ENCODE measurements around the gene TERT.
"Not testable (repeated sequence)": the region's sequence is repeated elsewhere in the genome, so short reads cannot be mapped to it uniquely, and the experiment has no call there.

TERT gene

DNA sequence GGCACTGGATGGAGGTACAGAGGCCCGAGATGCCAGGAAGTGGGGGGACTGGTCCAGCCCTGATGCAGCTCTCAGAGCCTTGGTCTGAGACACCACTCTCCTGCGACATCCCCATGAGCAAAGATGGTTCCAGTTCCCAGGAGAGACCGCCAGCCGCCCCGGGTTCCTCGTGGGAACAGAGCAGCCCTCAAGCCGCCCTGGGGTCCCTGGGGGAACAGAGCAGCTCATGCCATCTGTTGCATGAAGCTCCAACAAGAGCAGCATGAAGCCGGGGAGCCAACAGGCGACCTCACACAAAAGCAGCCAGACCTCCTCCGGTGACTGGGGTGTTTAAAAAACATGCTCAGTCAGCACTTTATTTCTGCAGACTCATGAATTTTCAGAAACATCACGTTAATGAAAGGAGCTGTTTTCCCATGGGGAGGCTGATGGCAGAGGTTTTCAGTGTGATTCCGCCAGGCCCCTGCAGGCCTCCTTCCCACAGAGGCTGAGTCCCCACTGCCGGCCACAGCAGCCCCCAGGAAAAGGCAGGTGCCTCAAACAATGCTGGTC lies 63.4 kb downstream of the TERT start:
- Histone ChIP-seq H3K9ac (ENCODE audit: low read depth, low read length) (no peak overlapping the region), H3K9me3 (ENCODE audit: control insufficient read depth, insufficient read depth, low read length) (no peaks in the 10 kb centered on the region), H3K36me3 (ENCODE audit: insufficient read depth, low read length) (no peaks in the 10 kb centered on the region), H3K4me1 (ENCODE audit: insufficient read depth, low read length) (no peaks in the 10 kb centered on the region)

DNA sequence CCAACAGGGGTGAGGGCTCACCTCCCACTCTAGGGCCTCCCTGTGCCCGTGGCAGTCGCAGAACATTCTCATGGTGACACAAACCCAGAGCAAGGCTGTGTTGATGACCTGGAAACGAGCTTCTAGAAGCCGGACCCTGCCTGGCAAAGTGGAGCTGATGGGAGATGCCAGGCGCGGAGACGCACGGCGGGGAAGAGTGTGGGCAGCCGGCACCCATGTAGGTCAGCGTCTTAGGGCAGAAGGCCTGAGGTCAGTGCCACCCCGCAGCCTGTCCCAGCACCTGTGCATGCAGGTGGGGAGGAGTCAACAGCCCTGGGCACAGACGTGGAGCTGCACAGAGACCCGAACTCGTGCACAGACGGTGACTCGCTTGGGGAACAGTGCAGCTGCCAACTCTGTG lies 64.3 kb downstream of the TERT start:
- 0 out of 2 replicates have a peak, but pooled peaks cover 3% of the 10 kb centered on the region for H3K4me1 ChIP-seq (ENCODE audit: insufficient read depth, low read length)
- no peaks in the 10 kb centered on the region for H3K9me3 ChIP-seq (ENCODE audit: control insufficient read depth, insufficient read depth, low read length)
- H3K9ac ChIP-seq (ENCODE audit: low read depth, low read length): no peak overlapping the region
- H3K36me3 ChIP-seq (ENCODE audit: insufficient read depth, low read length): no peaks in the 10 kb centered on the region

DNA sequence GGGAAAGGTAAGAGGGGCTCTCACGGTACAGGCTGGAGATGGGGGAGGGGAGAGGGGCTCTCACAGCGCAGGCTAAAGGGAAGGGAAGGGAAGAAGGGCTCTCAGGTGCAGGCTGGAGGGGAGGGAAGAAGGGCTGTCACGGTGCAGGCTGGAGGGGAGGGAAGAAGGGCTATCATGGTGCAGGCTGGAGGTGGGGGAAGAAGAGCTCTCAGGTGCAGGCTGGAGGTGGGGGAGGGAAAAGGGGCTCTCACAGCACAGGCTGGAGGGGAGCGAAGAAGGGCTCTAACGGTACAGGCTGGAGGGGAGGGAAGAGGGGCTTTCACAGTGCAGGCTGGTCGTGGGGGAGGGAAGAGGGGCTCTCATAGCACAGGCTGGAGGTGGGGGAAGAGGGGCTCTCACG lies 65.0 kb downstream of the TERT start:
- Histone ChIP-seq H3K9me3 (ENCODE audit: control insufficient read depth, insufficient read depth, low read length) (no peaks in the 10 kb centered on the region), H3K9ac (ENCODE audit: low read depth, low read length) (no peak overlapping the region), H3K36me3 (ENCODE audit: insufficient read depth, low read length) (no peaks in the 10 kb centered on the region), H3K4me1 (ENCODE audit: insufficient read depth, low read length) (0 out of 2 replicates have a peak, but pooled peaks cover 3% of the 10 kb centered on the region)

DNA sequence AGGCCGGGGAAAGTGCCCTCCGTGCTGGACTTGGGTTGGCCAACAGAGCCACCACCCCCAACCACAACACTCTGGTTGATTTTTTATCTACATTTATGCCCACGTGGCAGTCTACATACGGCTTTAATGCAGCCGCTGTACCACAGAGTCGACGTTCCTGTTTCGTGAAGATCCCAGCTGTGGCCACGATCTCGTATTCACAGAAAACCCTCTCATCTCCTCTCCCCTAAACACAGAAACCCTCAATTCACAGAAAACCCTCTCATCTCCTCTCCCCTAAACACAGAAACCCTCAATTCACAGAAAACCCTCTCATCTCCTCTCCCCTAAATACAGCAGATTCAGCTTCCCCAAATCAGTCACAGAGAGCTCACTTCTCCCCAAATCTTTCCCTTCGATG lies 65.8 kb downstream of the TERT start:
- H3K9me3 ChIP-seq (ENCODE audit: control insufficient read depth, insufficient read depth, low read length); H3K9ac ChIP-seq (ENCODE audit: low read depth, low read length): not testable (repeated sequence)

GRCh38 chr5:1228120-1228519 lies 66.7 kb downstream of the TERT start:
- Histone ChIP-seq H3K9me3 (ENCODE audit: control insufficient read depth, insufficient read depth, low read length) (no peaks in the 10 kb centered on the region), H3K36me3 (ENCODE audit: insufficient read depth, low read length) (no peaks in the 10 kb centered on the region), H3K4me1 (ENCODE audit: insufficient read depth, low read length) (0 out of 2 replicates have a peak, but pooled peaks cover 3% of the 10 kb centered on the region), H3K9ac (ENCODE audit: low read depth, low read length) (no peak overlapping the region)

More for the DNA sequence above, 65.8 kb downstream of the TERT start:
- H3K36me3 ChIP-seq (ENCODE audit: insufficient read depth, low read length); H3K4me1 ChIP-seq (ENCODE audit: insufficient read depth, low read length): not testable (repeated sequence)

DNA sequence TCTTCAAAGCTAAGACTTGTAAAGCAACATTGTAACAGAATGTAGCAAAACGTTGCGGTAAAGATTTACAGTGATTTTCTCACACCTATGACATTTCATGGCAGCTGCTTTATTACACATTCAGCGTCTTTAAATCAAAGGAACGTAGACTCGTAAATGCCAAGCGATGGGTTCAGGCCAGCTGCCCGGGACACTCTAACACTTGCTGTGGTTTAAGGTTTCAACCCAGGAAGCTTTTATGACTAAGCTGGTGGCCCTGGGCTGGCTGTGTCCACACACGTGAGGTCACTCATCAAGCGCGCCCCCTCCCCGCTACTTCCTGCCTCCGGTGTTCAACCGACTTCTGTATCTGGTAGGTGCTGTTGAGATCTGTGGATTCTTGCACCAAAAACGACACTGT lies 67.2 kb downstream of the TERT start:
- no peak overlapping the region for H3K9ac ChIP-seq (ENCODE audit: low read depth, low read length)
- H3K36me3 ChIP-seq (ENCODE audit: insufficient read depth, low read length): no peaks in the 10 kb centered on the region
- H3K9me3 ChIP-seq (ENCODE audit: control insufficient read depth, insufficient read depth, low read length): no peaks in the 10 kb centered on the region
- H3K4me1 ChIP-seq (ENCODE audit: insufficient read depth, low read length): 0 out of 2 replicates have a peak, but pooled peaks cover 3% of the 10 kb centered on the region

DNA sequence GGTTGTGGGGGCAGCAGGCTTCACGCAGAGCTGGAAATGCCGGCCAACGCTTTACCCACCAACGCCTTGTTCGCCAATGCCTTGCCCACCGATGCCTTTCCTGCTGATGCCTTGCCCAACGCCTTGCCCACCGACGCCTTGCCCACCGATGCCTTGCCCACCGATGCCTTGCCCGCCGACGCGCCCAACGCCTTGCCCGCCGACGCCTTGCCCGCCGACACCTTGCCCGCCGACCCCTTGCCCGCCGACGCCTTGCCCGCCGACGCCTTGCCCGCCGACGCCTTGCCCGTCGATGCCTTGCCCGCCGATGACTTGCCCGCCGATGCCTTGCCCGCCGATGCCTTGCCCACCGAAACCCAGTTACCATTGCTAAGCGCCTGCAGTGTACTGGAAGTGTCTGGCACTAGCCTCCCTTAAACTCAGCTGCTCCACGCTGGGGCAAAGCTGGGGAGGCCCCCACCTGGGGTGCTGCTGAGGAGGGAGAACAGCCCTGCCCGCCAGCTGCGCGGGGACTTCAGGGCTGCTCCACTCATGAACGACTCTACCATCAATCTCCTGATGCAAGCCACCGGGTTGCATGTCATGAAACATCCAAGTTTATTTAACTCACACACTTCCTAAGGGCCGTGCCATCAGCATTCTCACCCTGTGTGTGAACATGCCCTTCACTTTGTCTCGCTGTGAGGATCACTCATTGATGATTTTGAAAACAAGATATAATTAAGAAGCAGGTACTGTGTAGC lies 67.9 kb downstream of the TERT start:
- H3K4me1 ChIP-seq (ENCODE audit: insufficient read depth, low read length): 0 out of 2 replicates have a peak, but pooled peaks cover 3% of the 10 kb centered on the region
- no peak overlapping the region for H3K9ac ChIP-seq (ENCODE audit: low read depth, low read length)
- no peaks in the 10 kb centered on the region for H3K36me3 ChIP-seq (ENCODE audit: insufficient read depth, low read length)
- no peaks in the 10 kb centered on the region for H3K9me3 ChIP-seq (ENCODE audit: control insufficient read depth, insufficient read depth, low read length)

DNA sequence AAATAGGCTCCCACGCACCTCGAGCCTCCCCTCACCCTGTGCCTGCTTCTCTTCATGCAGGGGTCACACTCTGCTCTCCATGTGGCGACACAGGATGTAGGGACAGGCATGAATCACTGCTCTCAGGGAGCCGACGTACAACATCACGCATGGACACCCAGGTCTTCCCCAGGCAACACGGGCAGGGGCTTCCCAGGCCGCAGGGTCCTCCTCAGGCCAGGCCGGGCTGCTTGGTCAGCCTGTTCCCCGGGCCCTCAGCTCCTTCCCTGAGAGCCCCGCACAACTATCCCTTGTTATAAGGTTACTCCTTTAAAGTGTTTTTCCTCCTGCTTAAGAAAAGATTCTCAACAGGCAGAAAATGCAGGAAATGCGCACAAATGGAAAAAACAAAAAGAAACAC lies 68.6 kb downstream of the TERT start:
- Histone ChIP-seq H3K36me3 (ENCODE audit: insufficient read depth, low read length) (no peaks in the 10 kb centered on the region), H3K9me3 (ENCODE audit: control insufficient read depth, insufficient read depth, low read length) (no peaks in the 10 kb centered on the region), H3K9ac (ENCODE audit: low read depth, low read length) (no peak overlapping the region), H3K4me1 (ENCODE audit: insufficient read depth, low read length) (0 out of 2 replicates have a peak, but pooled peaks cover 3% of the 10 kb centered on the region)

GRCh38 chr5:1225081-1225480 lies 69.8 kb downstream of the TERT start, which contains the start of gene SLC6A18:
TSS of gene SLC6A18 (plus strand) at chr5:1225381. CDS start at chr5:1225478, 97 bp downstream.
- no peaks in the 10 kb centered on the region for H3K9me3 ChIP-seq (ENCODE audit: control insufficient read depth, insufficient read depth, low read length)
- H3K4me1 ChIP-seq (ENCODE audit: insufficient read depth, low read length): 0 out of 2 replicates have a peak, but pooled peaks cover 3% of the 10 kb centered on the region
- no peaks in the 10 kb centered on the region for H3K36me3 ChIP-seq (ENCODE audit: insufficient read depth, low read length)
- no peak within 1 kb of the TSS for H3K9ac ChIP-seq (ENCODE audit: low read depth, low read length)

DNA sequence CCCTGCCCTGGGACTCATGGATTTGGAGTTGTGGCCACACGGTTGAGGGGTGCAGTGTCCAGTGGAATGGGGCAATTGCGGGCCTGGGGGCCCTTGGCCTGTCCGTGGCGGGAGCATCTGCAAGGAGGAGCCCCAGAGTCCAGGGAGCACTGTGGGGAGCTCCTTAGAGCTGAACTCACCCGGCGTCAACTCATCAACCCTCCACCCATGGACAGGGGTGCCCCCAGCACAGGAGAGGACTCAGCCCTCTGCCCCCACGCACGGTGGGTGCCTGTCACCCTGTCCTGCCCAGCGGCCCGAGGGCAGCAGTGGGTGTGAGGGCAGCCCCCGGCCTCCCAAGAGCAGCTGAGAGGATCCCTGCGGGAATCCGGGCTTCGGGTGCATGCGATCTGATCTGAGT lies 70.2 kb downstream of the TERT start:
- no peaks in the 10 kb centered on the region for H3K9me3 ChIP-seq (ENCODE audit: control insufficient read depth, insufficient read depth, low read length)

GRCh38 chr5:1223278-1223670 lies 71.6 kb downstream of the TERT start:
- Histone ChIP-seq H3K36me3 (ENCODE audit: insufficient read depth, low read length) (no peaks in the 10 kb centered on the region), H3K4me1 (ENCODE audit: insufficient read depth, low read length) (0 out of 2 replicates have a peak, but pooled peaks cover 3% of the 10 kb centered on the region), H3K9ac (ENCODE audit: low read depth, low read length) (no peak overlapping the region), H3K9me3 (ENCODE audit: control insufficient read depth, insufficient read depth, low read length) (no peaks in the 10 kb centered on the region)

More for the DNA sequence above, 70.2 kb downstream of the TERT start:
- Histone ChIP-seq H3K9ac (ENCODE audit: low read depth, low read length) (no peak overlapping the region), H3K4me1 (ENCODE audit: insufficient read depth, low read length) (0 out of 2 replicates have a peak, but pooled peaks cover 3% of the 10 kb centered on the region), H3K36me3 (ENCODE audit: insufficient read depth, low read length) (no peaks in the 10 kb centered on the region)

DNA sequence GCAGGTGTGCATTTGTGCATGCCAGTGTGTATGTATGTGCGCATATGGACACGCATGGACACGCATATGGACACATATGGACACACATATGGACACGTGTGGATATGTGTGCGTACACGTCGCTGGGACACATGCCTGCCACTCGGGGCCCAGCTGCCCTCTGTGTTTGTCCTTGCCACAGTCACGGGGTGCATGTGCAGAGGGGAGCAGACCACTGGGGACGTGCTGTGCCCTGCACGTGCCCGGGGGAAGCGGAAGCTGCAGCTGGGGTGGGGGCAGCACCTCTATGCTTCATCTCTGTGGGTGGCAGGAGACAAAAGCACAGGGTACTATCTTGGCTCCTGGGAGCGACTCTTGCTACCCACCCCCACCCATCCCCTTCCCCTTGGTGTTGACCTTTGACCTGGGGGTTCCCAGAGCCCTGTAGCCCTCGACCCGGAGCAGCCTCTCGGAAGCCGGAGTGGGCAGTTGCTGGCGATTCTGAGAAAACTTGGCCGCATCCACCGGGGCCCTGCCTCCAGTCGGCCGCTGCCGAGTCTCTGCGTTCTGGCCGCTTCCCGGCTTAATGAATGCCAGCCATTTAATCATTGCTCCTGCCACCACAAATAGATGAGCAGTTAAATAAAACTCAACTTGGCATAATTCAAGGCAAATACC lies 72.1 kb downstream of the TERT start:
- H3K9ac ChIP-seq (ENCODE audit: low read depth, low read length): no peak overlapping the region
- H3K4me1 ChIP-seq (ENCODE audit: insufficient read depth, low read length): 0 out of 2 replicates have a peak, but pooled peaks cover 3% of the 10 kb centered on the region
- no peaks in the 10 kb centered on the region for H3K9me3 ChIP-seq (ENCODE audit: control insufficient read depth, insufficient read depth, low read length)
- no peaks in the 10 kb centered on the region for H3K36me3 ChIP-seq (ENCODE audit: insufficient read depth, low read length)

DNA sequence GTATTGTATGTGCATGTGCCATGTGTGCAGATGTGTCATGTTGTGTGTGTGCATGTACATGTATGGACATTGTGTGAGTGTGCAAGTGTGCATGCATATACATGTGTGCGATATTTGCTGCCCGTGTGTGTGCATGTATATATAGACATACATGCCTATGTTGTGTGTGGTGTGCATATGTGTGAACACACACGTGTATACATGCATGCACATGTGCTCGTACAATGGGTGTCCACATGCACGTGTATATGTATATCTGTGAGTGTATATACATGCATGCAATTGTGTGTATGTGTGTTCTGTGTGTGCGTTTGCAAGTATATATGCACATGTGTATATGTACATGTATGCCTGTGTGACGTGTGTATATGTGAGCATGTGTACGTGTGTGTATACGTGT lies 72.7 kb downstream of the TERT start:
- Histone ChIP-seq H3K36me3 (ENCODE audit: insufficient read depth, low read length) (no peaks in the 10 kb centered on the region), H3K9me3 (ENCODE audit: control insufficient read depth, insufficient read depth, low read length) (no peaks in the 10 kb centered on the region), H3K9ac (ENCODE audit: low read depth, low read length) (no peak overlapping the region), H3K4me1 (ENCODE audit: insufficient read depth, low read length) (0 out of 2 replicates have a peak, but pooled peaks cover 3% of the 10 kb centered on the region)

- H3K36me3 ChIP-seq (ENCODE audit: insufficient read depth, low read length): no peaks in the 10 kb centered on the region
- H3K9ac ChIP-seq (ENCODE audit: low read depth, low read length): no peak overlapping the region
- 0 out of 2 replicates have a peak, but pooled peaks cover 3% of the 10 kb centered on the region for H3K4me1 ChIP-seq (ENCODE audit: insufficient read depth, low read length)
- H3K9me3 ChIP-seq (ENCODE audit: control insufficient read depth, insufficient read depth, low read length): no peaks in the 10 kb centered on the region
These were observed 73.1 kb downstream of the TERT start for GRCh38 chr5:1221721-1222120.
